HCT116 (cell line): ENCODE measurements around the gene SV2A. TPM values are rescaled to one million over a fixed set of nuclear protein-coding genes. Genes with fewer than 3 reads are reported as not detected.

Experiments used
- ATAC-seq: fragments of 200-7000 bp; cut with Tn5 transposase; 2 replicates; pipeline ENCODE4 v1.9.1; 2020; ENCODE audit warnings: mild to moderate bottlenecking, moderate library complexity
- BruUV-seq: library from RNA; stranded (reverse); fragments of 400-500 nt; replicated peaks from 2 replicates; lab custom pipeline; 2021; lab: Mats Ljungman, UMichigan
- CTCF ChIA-PET: fragments of 300-600 bp; sonication (Branson Sonifier 250); formaldehyde crosslinking; loops from one replicate; lab custom pipeline; 2021; ENCODE audit warnings: antibody characterized with exemption; lab: Charles Lee
- POLR2A ChIA-PET: fragments of 300-600, 350-600 bp; sonication (Branson Sonifier 250); formaldehyde crosslinking; loops from one replicate; lab custom pipeline; 2021; ENCODE audit warnings: antibody characterized with exemption; lab: Charles Lee
- RAD21 ChIA-PET, 2 experiments: fragments of 300-600 bp; sonication (Branson Sonifier 250); formaldehyde crosslinking; loops; one replicate each; lab custom pipeline; 2023; ENCODE audit warnings: low total read pairs in 2 of 2; ENCODE audit not compliant: uncharacterized antibody in 2 of 2, unreplicated experiment in 2 of 2, low non-redundant PET in 1 of 2; lab: Charles Lee
- DNase-seq: peaks from one replicate; pipeline ENCODE4 v3.0.0-alpha.2; 2010; ENCODE audit warnings: low read depth, low spot score
- H2AFZ ChIP-seq: fragments of 200-600 bp; shearing (Covaris generic), sonication (generic); 2 replicates; pipeline ENCODE4 v1.6.1; 2017; ENCODE audit warnings: low read depth, mixed run types, mixed read lengths, antibody characterized with exemption, low read length; ENCODE audit not compliant: poor library complexity, severe bottlenecking
- H3K27ac ChIP-seq: 2 replicates; pipeline ENCODE4 v1.5.1; 2012; ENCODE audit warnings: low read depth, low read length
- H3K27me3 ChIP-seq: fragments of 200-600 bp; sonication (generic); 2 replicates; pipeline ENCODE4 v1.6.1; 2016; ENCODE audit warnings: mixed run types, low read length, mixed read lengths; ENCODE audit not compliant: insufficient read depth
- H3K36me3 ChIP-seq, 2 experiments: fragments of 200-500 bp in 1 of 2; fragments of 200-600 bp in 1 of 2; sonication (Bioruptor generic) in 1 of 2; sonication (generic) in 1 of 2; 2 replicates each; pipeline versions ENCODE4 v1.5.1 to v1.6.1; 2014 to 2016; ENCODE audit warnings: low read length in 2 of 2, inconsistent platforms in 1 of 2, mixed read lengths in 1 of 2, mixed run types in 1 of 2; ENCODE audit not compliant: insufficient read depth in 2 of 2, control insufficient read depth in 1 of 2
- H3K4me1 ChIP-seq, 2 experiments: fragments of 200-600 bp in 1 of 2; sonication (generic) in 1 of 2; 2 replicates each; pipeline versions ENCODE4 v1.5.1 to v1.6.1; 2012 to 2017; ENCODE audit warnings: low read length in 2 of 2, inconsistent platforms in 1 of 2, mild to moderate bottlenecking in 1 of 2, mixed read lengths in 1 of 2, mixed run types in 1 of 2, moderate library complexity in 1 of 2; ENCODE audit not compliant: insufficient read depth in 2 of 2, control insufficient read depth in 1 of 2
- H3K4me2 ChIP-seq: fragments of 200-600 bp; sonication (generic); 2 replicates; pipeline ENCODE4 v1.6.1; 2017; ENCODE audit warnings: mixed run types, low read length, mixed read lengths
- H3K4me3 ChIP-seq, 2 experiments: fragments of 200-600 bp in 1 of 2; sonication (generic) in 1 of 2; replicated peaks in 1 of 2; 2 replicates each; pipeline ENCODE4 v1.5.1; 2011 to 2016; ENCODE audit warnings: low read length in 2 of 2, control low read depth in 1 of 2, low read depth in 1 of 2, mild to moderate bottlenecking in 1 of 2, mixed read lengths in 1 of 2, mixed run types in 1 of 2
- H3K79me2 ChIP-seq: fragments of 200-600 bp; sonication (generic); 2 replicates; pipeline ENCODE4 v1.6.1; 2017; ENCODE audit warnings: mild to moderate bottlenecking, mixed run types, low read length, moderate library complexity, mixed read lengths; ENCODE audit not compliant: insufficient read depth
- H3K9ac ChIP-seq: fragments of 200-600 bp; sonication (generic); 2 replicates; pipeline ENCODE4 v1.6.1; 2016; ENCODE audit warnings: low read length, mixed read lengths
- H3K9me2 ChIP-seq: fragments of 200-600 bp; sonication (generic), shearing (Covaris generic); 2 replicates; pipeline ENCODE4 v1.6.1; 2017; ENCODE audit warnings: mixed run types, mild to moderate bottlenecking, moderate library complexity; ENCODE audit not compliant: insufficient read depth
- H3K9me3 ChIP-seq, 2 experiments: fragments of 200-500 bp in 1 of 2; fragments of 200-600 bp in 1 of 2; sonication (Bioruptor generic) in 1 of 2; sonication (generic) in 1 of 2; 2 replicates each; pipeline ENCODE4 v1.6.1; 2014 to 2017; ENCODE audit warnings: low read length in 2 of 2, mixed read lengths in 2 of 2, inconsistent platforms in 1 of 2, low read depth in 1 of 2, mild to moderate bottlenecking in 1 of 2, mixed run types in 1 of 2, moderate library complexity in 1 of 2; ENCODE audit not compliant: control insufficient read depth in 1 of 2, insufficient read depth in 1 of 2
- H4K20me1 ChIP-seq: fragments of 200-600 bp; sonication (generic), shearing (Covaris generic); 2 replicates; pipeline ENCODE4 v1.6.1; 2017; ENCODE audit warnings: mixed run types, mild to moderate bottlenecking, moderate library complexity; ENCODE audit not compliant: insufficient read depth
- CBX3 ChIP-seq: IDR thresholded peaks from 2 replicates; pipeline ENCODE4 v1.6.1; 2012; ENCODE audit warnings: low read depth
- ELF1 ChIP-seq: IDR thresholded peaks from 2 replicates; pipeline ENCODE4 v1.6.1; 2012; ENCODE audit warnings: low read depth, borderline replicate concordance
- FOSL1 ChIP-seq: IDR thresholded peaks from 2 replicates; pipeline ENCODE4 v1.6.1; 2012; ENCODE audit warnings: low read depth
- REST ChIP-seq: IDR thresholded peaks from 2 replicates; pipeline ENCODE4 v1.6.1; 2012; ENCODE audit warnings: low read depth
- SIN3A ChIP-seq: IDR thresholded peaks from 2 replicates; pipeline ENCODE4 v1.6.1; 2012; ENCODE audit warnings: low read depth
- TCF7L2 ChIP-seq: IDR thresholded peaks from 2 replicates; pipeline ENCODE4 v1.7.0; 2011; ENCODE audit warnings: borderline replicate concordance, inconsistent platforms; ENCODE audit not compliant: insufficient read depth, insufficient read length; ENCODE audit errors: extremely low read depth
- ZBTB33 ChIP-seq: IDR thresholded peaks from 2 replicates; pipeline ENCODE4 v1.6.1; 2011; ENCODE audit warnings: mild to moderate bottlenecking, low read length, moderate library complexity; ENCODE audit not compliant: insufficient replicate concordance; ENCODE audit errors: extremely low read depth
- intact Hi-C: fragments of 100-400 bp; cut with micrococcal nuclease; formaldehyde crosslinking; loops from 2 replicates; pipeline ENCODE4 v1.10.0; 2022
- total RNA-seq: library from RNA; stranded (reverse); gene quantifications from one replicate; pipeline ENCODE4 v1.2.1, GENCODE V29; 2021; ENCODE audit not compliant: unreplicated experiment
- TF ChIP-seq, protein P1 (sequence below): IDR thresholded peaks from 2 replicates; pipeline ENCODE4 v1.6.1; 2012

The SV2A gene
- total RNA-seq, 1 experiment from 2014 or later: 0.15 TPM

- TF ChIP-seq CBX3 (no peak), ELF1 (no peak), TCF7L2 (no peak), REST (no peak), FOSL1 (no peak), ZBTB33 (no peak), SIN3A (no peak)
- TF ChIP-seq, protein P1, sequence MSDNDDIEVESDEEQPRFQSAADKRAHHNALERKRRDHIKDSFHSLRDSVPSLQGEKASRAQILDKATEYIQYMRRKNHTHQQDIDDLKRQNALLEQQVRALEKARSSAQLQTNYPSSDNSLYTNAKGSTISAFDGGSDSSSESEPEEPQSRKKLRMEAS: no peak
- BruUV-seq: no TSS peak
- intact Hi-C loops: no loop called here
- H3K36me3 ChIP-seq: peaks cover 30 to 34% of the 10 kb centered on the region in 2 experiments; a peak in 3 of 4 replicates
- H4K20me1 ChIP-seq: peaks cover 5% of the 10 kb centered on the region; the same call in 1 of the 2 replicates
- H3K27me3 ChIP-seq: no peaks in the 10 kb centered on the region
- peak overlapping the region; percentile 89 for H3K27ac ChIP-seq
- no peaks in the 10 kb centered on the region for H3K9me3 ChIP-seq
- ChIA-PET POLR2A (interaction anchor here (0.7 to 2.5 kb wide), 4 partner anchors 10 to 41 kb away, joined by 3 to 29 read pairs (median 13); a partner anchor contains a TSS), RAD21 (no interaction called here), CTCF (no interaction called here)
- DNase-seq: no peak
- no peak for ATAC-seq
- H2AFZ ChIP-seq: no peak overlapping the region
- peak overlapping the region; percentile 92 for H3K4me2 ChIP-seq
- H3K4me1 ChIP-seq: peaks cover 9 to 31% of the 10 kb centered on the region in 2 experiments; a peak in 3 of 4 replicates
- H3K9me2 ChIP-seq: no peaks in the 10 kb centered on the region
- H3K9ac ChIP-seq: peak overlapping the region; percentile 88
- peak overlapping the region; percentile 89 to 99 for H3K4me3 ChIP-seq
- H3K79me2 ChIP-seq: peaks cover 44% of the 10 kb centered on the region
These were observed 10.7 kb upstream of the SV2A start for GRCh38 chr1:149928401-149928724.
